AG10803 (cell line): ENCODE data around the gene LCLAT1.
A peak's percentile ranks its signal among the peaks of the same experiment; 100 is the strongest.

Experiments used
- DNase-seq: peaks from one replicate; pipeline ENCODE4 v3.0.0; 2010; ENCODE audit warnings: low read depth
- H3K4me3 ChIP-seq: 2 replicates; pipeline ENCODE4 v1.5.1; 2011; ENCODE audit warnings: mild to moderate bottlenecking, low read length, control low read depth
- CTCF ChIP-seq: conservative IDR thresholded peaks from 2 replicates; pipeline ENCODE4 v1.5.1; 2011; ENCODE audit warnings: mild to moderate bottlenecking, low read length, control low read depth, inconsistent platforms

LCLAT1 gene

GRCh38 chr2:30484995-30485394 lies 37.9 kb downstream of the LCLAT1 start:
- no peak for DNase-seq
- TF ChIP-seq CTCF, result no peak
- H3K4me3 ChIP-seq, result no peak overlapping the region

GRCh38 chr2:30486655-30487054 lies 39.6 kb downstream of the LCLAT1 start:
- no peak for DNase-seq
- no peak for TF ChIP-seq CTCF
- H3K4me3 ChIP-seq, result no peak overlapping the region

- DNase-seq, result no peak
- no peak for TF ChIP-seq CTCF
Measured at GRCh38 chr2:30487603-30488002, 40.6 kb downstream of the LCLAT1 start.

GRCh38 chr2:30488012-30488659 lies 41.1 kb downstream of the LCLAT1 start:
- no peak for DNase-seq
- no peak for TF ChIP-seq CTCF

More at GRCh38 chr2:30487603-30488002, 40.6 kb downstream of the LCLAT1 start:
- H3K4me3 ChIP-seq, result no peak overlapping the region

GRCh38 chr2:30491225-30491624 lies 44.2 kb downstream of the LCLAT1 start:
- no peak for TF ChIP-seq CTCF
- DNase-seq, result no peak
- H3K4me3 ChIP-seq, result no peak overlapping the region

More at GRCh38 chr2:30488012-30488659, 41.1 kb downstream of the LCLAT1 start:
- H3K4me3 ChIP-seq, result no peak overlapping the region

GRCh38 chr2:30492185-30492584 lies 45.1 kb downstream of the LCLAT1 start:
- no peak for TF ChIP-seq CTCF
- peak; percentile 43 for DNase-seq
- H3K4me3 ChIP-seq, result no peak overlapping the region

GRCh38 chr2:30492619-30493018 lies 45.6 kb downstream of the LCLAT1 start:
- H3K4me3 ChIP-seq, result no peak overlapping the region
- DNase-seq, result no peak
- TF ChIP-seq CTCF, result no peak
